SKM-1 (cell line): ENCODE measurements around the gene PDZD2.
"Not testable (repeated sequence)": the region's sequence is repeated elsewhere in the genome, so short reads cannot be mapped to it uniquely, and the experiment has no call there.

Experiments
- DNase-seq: peaks from one replicate; lab custom pipeline; 2025; ENCODE audit not compliant: unreplicated experiment; lab: John Stamatoyannopoulos, UW

PDZD2 gene

DNA sequence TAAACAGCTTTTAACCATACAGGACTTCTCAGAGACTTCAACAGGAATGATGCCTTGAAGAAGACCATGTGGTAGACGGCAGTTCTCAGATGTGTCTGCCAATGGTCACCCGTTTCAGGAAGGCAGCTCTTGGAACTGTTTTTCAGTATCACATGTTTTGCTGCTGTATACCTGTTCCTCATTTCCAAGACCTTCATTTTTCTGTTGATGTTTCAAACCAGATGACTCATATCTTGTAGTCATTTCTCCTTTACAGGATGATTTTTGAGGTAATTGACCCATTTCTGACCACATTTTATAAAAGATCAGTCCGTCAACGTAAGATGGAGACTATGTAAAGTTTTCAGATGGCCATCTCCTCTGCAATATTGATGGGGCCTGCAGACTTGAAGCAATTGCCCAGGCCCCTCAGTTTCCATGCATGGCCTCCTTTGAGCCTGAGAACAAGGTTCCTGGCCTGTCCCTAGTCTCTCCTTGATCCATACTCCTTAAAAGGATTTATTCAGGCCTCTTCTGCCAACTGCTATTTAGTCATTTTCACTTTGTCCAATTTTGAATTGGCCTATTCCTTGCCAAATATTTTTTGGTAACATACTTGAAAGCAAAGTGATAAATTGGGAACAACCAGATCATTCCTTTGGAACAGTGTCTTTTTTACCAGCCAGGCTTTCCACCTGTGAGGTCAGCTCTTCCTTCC, 128.6 kb downstream of the PDZD2 start:
- DNase-seq = no peak

GRCh38 chr5:31768046-31768445, 129.1 kb downstream of the PDZD2 start:
- no peak for DNase-seq

DNA sequence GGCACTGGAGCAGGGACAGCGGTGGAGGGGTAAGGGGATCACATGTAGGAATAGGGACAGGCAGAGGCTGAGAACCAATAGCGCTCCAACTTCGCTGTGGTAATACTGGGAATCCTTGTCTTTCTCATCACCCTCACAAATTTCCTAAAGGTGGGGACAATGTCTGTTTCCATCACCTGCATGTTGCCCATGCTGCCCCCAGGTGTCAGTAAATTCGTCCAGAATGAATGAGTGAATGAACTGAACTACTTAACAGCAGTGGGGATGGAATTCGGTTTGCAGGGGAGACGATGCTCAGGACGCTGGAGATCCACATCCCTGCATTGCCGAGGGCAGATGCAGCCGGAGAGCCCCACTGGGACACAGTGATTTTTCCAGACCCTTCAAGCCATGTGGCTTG, 129.9 kb downstream of the PDZD2 start:
- no peak for DNase-seq

- DNase-seq = no peak
These were observed 130.6 kb downstream of the PDZD2 start for GRCh38 chr5:31769530-31769929.

- no peak for DNase-seq
These were observed 131.3 kb downstream of the PDZD2 start for GRCh38 chr5:31770132-31770720.

- no peak for DNase-seq
These were observed 132.1 kb downstream of the PDZD2 start for GRCh38 chr5:31770998-31771397.

GRCh38 chr5:31771500-31771899, 132.6 kb downstream of the PDZD2 start:
- DNase-seq = no peak

DNA sequence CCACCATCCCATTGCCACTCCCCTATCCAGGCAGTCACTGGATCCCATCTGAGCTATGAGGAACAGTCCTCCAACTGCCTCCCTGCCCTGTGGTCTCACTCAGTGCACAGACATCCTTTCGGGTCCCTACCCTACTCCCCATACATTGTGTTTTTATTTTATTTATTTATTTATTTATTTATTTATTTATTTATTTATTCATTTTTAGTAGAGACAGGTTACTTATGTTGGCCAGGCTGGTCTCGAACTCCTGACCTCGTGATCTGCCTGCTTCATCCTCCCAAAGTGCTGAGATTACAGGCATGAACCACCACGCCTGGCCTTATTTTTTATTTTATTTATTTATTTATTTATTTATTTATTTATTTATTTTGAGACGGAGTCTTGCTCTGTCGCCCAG, 137.4 kb downstream of the PDZD2 start:
- DNase-seq = not testable (repeated sequence)

GRCh38 chr5:31776976-31777651, 138.2 kb downstream of the PDZD2 start:
- DNase-seq = no peak

DNA sequence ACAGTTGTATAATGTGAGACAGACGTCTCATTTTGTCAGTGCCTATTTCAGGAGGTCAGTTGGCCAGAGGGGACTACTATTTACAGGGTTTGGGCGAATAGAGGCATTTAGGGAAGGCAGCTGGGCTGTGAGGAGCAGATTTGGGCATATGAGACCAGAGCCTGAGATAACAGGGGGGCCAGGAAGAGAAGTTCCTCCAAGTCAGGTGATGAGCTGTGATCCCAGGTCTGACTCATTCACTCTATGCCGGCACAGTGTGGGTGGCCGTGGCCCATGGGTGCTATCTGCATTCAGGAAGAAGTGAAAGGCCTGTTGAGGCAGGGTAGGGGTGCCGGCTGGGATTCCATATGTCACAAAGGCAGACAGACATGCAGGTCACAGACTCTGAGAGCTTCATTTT, 142.8 kb downstream of the PDZD2 start:
- DNase-seq = no peak

- DNase-seq = no peak
These were observed 144.2 kb downstream of the PDZD2 start for GRCh38 chr5:31783086-31783645.

- DNase-seq = no peak
These were observed 144.8 kb downstream of the PDZD2 start for GRCh38 chr5:31783731-31784130.

- no peak for DNase-seq
These were observed 147.2 kb downstream of the PDZD2 start for GRCh38 chr5:31786090-31786631.

GRCh38 chr5:31794009-31794408, 155.1 kb downstream of the PDZD2 start:
- no peak for DNase-seq

GRCh38 chr5:31798168-31798567, 159.2 kb downstream of the PDZD2 start:
- no peak for DNase-seq

DNA sequence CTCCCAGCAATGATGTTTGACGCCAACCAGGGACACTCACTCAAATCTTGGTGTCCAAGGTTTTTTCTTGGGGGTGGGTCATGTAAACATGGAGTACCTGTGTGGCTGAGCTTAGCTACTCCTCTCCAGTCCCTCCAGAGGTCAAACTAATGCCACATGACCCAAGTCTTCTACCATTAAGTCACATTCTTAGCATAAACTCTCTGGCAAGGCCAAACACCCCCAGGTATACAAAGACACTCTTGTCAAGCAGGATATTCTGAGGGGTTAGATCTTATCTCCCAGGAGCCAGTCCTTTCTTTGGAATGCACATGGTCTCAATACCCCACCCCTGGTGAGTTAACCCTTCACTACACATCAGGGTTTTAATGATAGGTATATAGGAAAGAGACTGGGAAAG, 161.4 kb downstream of the PDZD2 start:
- DNase-seq = no peak

GRCh38 chr5:31805785-31806400, 167.0 kb downstream of the PDZD2 start:
- no peak for DNase-seq

DNA sequence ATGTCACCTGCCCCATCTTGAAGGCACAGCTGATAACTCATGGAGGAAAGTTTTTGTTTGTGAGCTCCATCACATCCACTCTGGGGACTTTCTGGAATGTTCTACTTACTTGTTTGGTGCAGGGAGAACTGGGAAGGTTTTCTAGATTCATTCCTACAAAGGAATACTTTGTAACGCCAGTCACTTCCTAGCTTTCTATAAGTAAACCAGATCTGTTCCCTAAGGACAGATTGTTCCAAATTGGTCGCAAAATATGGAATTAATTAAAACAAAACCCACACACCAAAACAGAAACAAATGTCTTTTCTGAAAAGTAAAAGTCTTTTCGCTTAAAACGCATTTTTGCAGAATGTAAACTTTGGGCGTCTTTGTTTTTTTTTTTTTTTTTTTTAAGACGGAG, 167.6 kb downstream of the PDZD2 start:
- DNase-seq = no peak

DNA sequence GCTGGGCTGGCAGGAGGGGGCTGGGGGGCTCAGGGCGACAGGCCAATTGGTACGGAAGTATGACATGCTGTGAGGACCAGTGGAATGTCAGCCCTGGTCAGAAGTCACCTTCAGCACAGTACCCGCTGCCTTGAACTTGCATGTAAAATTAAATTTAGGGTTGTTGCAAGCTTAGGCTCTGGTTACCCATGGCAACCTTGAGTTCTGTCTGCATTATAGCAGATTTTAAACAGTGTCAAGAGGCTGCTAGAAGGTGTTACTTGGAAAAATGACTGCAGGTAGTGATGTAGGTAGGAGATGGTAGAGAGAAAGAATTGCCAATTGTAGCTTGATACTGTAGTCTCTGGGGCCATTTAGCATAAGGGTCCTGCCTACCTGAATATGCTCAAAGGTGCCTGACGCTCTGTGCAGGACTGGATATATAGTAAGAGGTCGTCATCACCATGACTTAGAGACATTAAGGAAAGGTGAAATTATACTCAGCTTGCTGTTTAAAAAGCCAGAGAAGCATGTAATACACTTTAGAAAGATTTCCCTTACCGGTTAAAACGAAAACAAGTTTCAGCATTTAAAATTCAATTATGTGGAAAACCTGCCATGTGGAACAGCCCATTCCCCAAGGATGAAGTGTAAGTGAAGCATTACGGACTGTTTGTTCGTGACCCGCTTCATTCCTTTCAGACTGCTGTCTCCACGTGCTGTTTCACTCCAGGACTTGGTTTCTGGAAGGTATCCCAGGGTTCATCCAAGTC, 169.0 kb downstream of the PDZD2 start:
- DNase-seq = no peak

- peak; percentile 40 for DNase-seq
These were observed 170.3 kb downstream of the PDZD2 start for GRCh38 chr5:31809050-31809870.
